Activated CD8-positive, alpha-beta memory T cell treated with anti-CD3 and anti-CD28 coated beads for 48 hours (primary cell): ENCODE results near the gene GSN.
A peak's percentile ranks its signal among the peaks of the same experiment; 100 is the strongest.

Experiments used
- DNase-seq, 3 experiments: peaks; one replicate each; pipeline ENCODE4 v3.0.0-alpha.2; 2020; ENCODE audit warnings: low read depth in 2 of 3, low spot score in 2 of 3

Gene GSN

DNA sequence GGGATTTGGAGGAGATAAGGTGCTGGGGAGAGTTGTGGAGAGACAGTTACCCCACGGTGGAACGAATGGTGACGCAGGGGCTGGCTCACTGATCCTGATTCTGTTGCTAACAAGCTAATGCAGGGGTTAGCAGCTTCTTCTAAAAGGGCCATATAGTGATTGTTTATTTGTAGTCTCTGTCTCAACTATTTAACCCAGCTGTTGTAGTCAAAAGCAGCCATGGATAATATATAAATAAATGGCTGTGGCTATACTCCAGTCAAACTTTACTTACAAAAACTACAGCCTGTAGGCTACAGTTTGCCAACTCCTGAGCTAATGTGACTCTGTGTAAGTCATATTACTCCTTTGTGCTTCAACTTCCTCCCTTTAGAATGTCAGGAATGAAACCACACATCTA lies 80.3 kb downstream of the GSN start:
- no peak for DNase-seq

- no peak for DNase-seq
Observed at GRCh38 chr9:121349009-121349408, 81.0 kb downstream of the GSN start.

DNA sequence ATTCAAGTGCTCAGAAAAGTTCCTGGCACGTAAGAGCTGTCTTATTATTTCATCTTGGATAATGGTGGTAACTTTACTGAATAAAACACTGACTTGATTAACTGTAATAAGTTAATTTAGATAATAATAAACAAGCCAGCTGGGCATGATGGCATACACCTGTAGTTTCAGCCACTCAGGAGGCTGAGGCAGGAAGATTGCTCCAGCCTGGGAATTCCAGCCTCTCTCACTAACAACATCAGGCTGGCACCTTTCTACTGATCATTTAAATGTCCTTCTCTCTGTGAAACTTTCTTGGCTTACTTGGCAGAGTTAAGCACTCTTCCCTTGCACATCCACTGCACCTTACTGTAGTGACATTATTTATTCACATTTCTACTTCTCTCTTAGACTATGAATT lies 82.1 kb downstream of the GSN start:
- DNase-seq: no peak

DNA sequence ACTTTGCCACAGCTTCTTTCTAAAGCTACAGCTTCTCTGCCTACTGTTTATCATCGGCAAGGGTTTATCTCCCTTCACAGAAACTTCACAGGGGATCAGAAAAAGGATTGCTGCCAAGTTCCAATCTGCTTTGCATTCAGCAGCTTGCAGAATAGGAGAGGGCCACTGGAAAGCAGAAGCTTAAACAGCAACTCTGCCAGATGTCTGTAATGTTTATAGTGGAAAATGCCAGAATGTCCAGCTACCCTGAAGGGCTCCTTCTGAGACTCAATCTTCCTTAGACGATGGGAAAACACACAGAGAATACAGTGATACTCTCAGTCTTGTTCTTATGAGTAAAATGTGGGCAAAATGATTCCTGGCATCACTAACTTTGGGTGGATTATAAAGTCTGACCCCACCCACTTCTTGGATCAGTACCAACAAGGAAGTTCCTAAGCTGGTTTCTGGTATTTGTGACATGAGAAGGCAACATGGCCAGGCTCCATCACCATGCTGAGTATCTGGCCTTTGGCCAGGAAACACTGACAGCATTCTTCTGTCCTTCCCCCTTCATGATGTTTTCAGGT lies 83.1 kb downstream of the GSN start:
- no peak for DNase-seq

DNA sequence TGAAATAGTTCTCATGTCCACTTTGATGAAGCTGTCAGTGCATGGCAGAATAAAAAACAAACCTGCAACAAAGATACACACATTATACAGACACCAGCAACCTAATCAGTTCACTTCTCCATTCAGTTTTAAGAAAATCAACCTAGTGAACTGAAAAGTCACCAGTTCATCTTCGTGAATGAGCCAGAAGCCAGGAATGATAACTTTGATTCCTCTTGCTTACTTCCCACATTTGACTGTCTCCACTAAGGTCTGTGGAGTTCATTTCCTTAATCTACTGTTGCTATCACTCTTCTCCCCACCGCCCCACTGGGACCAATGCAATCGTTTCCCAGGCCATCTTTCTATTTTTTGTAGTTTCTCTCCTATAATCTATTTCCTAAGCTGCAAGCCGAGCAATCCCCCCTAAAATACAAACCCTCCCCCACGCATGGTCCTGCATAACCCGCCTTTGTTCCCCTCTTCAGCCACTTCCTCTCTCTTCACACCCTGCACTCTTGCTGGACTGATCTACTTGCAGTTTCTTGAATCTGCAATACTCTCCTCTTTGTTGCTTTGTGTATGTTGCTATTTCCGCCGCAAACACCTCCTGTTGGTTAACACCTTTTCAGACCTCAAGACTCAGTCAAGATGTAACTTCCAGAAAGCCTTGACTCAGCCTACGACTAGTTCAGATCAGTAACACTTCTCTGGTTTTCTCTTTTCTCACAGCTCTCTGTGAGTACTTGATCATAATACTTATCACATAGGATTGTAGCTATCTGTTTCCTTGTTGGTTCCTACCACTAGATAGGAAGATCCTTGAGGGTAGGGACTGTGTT lies 85.5 kb downstream of the GSN start:
- DNase-seq: peak in 2 of 3 experiments; percentile 22 to 25

GRCh38 chr9:121354141-121354540 lies 86.2 kb downstream of the GSN start:
- no peak for DNase-seq

DNA sequence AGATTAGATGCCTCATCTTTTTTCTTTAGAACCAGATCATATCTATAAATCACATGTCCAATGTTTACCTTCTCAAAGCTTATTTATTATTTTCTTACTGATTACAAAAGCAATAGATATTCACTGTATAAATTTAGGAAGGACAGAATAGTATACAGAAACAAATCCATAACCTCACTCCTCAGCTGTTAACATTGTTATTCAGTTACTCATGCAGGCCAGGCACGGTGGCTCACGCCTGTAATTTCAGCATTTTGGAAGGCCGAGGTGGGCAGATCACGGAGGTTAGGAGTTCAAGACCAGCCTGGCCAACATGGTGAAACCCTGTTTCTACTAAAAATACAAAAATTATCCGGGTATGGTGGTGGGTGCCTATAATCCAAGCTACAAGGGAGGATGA lies 86.8 kb downstream of the GSN start:
- no peak for DNase-seq

- DNase-seq: no peak
Observed at GRCh38 chr9:121357011-121357410, 89.0 kb downstream of the GSN start.

DNA sequence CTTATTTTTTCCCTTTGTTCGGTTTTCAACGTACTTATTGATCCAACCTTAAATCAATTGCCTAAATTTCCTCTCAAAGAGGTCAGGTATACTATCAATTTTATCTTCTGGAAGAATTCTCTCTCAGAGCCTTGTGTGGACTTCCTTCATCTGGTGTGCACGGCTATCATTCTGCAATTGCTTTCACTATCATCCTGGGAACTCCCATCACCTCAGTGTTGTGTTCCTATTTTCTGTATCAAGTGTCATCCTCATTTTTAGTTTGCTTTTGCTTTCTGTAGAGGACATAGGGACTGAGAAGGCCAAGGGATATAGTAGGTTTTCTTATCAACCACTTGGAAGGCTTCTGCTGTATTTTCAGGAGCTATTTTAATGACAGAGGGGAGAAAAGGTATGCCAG lies 90.8 kb downstream of the GSN start:
- no peak for DNase-seq

DNA sequence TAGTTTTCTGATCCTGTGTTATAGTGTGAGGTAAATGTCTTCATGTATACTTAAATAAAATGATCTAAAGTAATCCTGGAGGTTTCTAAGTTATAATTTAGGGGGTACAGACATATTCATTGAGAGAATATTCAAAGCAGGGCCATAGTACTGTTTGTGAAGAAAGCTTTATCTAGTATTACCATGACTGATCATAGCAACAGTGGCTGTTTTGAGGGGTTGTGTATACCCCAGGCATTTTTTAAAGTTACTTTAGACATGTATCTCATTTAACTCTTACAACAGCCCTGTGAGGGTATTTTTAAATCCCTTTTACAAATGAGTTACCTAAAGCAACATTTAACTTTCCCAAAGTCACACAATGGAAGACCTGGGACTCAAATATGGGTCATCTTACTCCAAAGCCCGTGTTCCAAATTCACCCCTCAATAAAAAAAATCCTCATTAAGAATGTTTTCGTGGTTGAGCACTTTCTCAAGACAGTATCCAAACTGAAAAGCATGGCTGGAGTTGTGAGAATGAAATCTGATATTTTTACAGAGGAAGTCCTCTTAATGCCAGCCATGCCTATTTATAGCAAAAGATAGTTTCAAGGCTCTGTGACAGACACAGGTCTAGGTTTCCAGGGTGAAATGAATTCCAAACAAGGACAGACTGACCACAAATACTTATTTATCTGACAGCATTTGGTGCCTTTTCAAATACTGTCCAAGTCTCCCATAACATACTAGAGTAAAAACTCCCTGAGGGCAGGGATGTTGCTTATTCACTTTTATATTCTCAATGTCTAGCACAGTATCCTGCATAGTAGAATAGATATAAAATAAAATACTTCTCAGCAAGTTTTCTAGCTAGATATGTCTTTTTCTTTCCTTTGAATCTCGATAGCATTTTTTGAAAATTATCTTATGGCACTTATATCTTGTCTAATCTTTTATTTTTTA lies 91.7 kb downstream of the GSN start:
- no peak for DNase-seq

DNA sequence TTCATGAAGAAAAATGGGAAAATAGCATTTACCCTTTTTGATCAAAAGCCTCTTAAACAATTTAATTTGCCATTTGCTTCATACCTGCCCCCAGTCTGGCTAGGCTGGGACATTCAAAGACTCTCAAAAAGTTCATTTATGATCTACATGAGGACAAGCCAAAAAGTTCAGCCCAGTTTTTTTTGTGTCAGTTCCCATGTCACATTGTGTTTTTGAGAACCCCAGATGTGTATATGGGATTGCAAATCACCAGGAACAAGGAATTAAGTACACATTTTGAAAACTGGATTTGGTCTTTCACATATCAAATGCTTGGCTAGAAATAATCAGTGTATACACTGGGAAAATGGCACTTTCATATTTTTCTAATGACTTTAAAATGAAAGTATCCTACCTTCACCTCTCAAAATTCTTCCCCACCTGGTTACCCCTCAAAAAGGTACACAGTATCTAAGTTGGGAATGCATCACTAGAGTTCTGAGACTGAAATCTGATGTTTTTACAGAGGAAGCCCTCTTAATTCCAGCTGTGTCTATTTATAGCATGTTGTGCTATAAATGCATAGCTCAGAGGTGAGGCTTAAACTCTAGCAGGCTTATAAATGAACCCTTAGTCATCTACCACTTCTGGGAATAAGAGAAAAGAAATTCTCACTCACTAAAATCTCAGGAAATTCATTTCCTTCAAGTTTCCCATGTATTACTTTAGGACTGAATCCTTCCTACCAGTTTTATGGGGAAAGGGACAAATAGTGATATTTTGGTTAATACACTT lies 92.8 kb downstream of the GSN start:
- no peak for DNase-seq

GRCh38 chr9:121362813-121363621 lies 95.1 kb downstream of the GSN start:
- DNase-seq: no peak

GRCh38 chr9:121363622-121363961 lies 95.6 kb downstream of the GSN start:
- no peak for DNase-seq

DNA sequence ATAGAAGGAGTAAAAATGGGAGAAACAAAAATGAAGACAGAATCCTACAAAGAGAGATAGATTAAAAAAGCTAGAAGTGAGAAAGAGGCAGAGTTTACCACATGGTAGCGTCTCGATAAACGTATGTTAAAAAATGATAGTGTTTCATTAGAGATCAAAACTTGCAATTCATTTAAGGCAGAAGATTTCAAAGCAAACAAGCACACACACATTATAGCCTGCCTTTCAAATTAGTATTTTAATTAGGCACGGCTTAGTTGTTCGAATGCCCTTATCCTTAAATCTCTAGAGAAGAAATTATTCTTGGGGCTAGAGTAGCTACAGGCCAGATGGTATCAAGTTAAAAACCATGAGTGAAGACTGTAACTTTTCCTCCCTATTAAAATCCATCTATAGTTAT lies 96.1 kb downstream of the GSN start:
- DNase-seq: no peak

GRCh38 chr9:121364886-121365285 lies 96.9 kb downstream of the GSN start:
- no peak for DNase-seq

DNA sequence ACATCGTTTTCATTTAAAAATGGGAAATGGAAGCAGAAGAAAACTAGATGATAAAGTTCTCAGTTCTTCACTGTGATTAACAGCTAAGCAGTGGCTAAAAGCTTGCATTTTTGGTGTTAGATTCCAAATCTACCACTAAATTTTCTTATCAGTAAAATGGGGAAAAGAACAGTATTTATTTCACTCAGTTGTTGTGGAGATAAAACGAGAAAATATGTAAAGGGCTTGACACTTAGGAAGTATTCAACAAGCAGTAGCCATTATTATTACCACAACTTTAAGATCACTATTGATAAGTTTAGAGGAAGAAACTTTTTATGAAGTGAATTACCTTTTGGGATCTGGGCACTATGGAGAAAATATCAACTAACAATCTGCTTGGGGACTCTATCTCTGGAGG lies 97.6 kb downstream of the GSN start:
- DNase-seq: no peak

DNA sequence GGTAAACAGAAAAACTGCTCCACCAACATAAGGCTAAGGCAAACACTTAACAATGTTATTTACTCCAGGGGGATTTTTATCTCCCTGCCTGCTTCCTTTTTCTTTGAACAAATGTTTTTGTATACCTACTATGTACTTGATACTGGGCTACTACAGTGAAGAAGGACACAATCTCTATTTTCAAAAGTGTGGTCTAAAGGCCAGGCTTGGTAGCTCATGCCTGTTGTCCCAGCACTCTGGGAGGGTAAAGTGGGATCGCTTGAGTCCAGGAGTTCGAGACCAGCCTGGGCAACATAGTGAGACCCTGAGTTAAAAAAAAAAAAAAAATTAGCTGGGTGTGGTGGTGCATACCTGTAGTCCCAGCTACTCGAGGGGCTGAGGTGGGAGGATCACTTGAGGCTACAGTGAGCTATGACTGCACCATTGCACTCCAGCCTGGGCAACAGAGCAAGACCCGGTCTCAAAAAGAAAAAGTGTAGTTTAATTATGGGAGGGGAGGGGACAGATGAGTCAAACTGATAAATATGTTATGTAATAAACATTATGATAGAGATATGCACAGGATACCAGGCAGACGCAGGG lies 98.7 kb downstream of the GSN start:
- no peak for DNase-seq

GRCh38 chr9:121367306-121368137 lies 99.6 kb downstream of the GSN start:
- no peak for DNase-seq

DNA sequence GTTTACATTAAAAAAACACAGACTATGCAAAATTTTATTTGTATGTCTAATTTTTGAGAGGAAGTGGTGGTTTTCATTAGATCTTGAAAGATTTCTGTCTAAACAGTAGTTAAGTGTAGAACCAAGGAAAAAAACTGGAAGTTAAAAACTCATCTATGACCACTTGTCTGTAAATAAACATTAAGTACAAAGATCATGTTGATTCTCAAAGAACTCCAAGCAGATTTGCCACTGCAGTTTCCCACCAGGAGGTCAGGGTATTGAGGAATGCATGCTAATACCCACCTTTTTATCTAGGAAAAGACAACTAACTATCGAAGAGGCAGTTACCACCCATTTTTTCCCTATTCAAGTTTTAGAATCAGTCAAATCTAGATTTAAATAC lies 100.2 kb downstream of the GSN start:
- DNase-seq: no peak
